GM23338 (cell line): ENCODE results near the gene LEKR1. TPM values are rescaled to one million over a fixed set of nuclear protein-coding genes. Genes with fewer than 3 reads are reported as not detected.

ENCODE experiments used
- ATAC-seq: fragments of 200-7000 bp; cut with Tn5 transposase; 3 replicates; pipeline ENCODE4 v1.9.1; 2020
- DNase-seq: peaks from one replicate; pipeline ENCODE4 v3.0.0-alpha.2; 2015; ENCODE audit warnings: low spot score
- H2AFZ ChIP-seq: fragments of 200-600 bp; sonication (generic); 2 replicates; pipeline ENCODE4 v1.8.0; 2016; ENCODE audit warnings: antibody characterized with exemption, mild to moderate bottlenecking, moderate library complexity
- H3F3A ChIP-seq: fragments of 200-600 bp; sonication (generic); replicated peaks from 2 replicates; pipeline ENCODE4 v1.8.0; 2017; ENCODE audit warnings: antibody characterized with exemption, mixed run types, low read depth
- H3K27ac ChIP-seq: fragments of 200-600 bp; sonication (generic); 2 replicates; pipeline ENCODE4 v1.6.1; 2016; ENCODE audit warnings: low read depth
- H3K27me3 ChIP-seq: fragments of 200-600 bp; sonication (generic); 2 replicates; pipeline ENCODE4 v1.8.0; 2016; ENCODE audit warnings: mild to moderate bottlenecking, mixed run types, moderate library complexity; ENCODE audit not compliant: insufficient read depth
- H3K36me3 ChIP-seq: fragments of 200-600 bp; sonication (generic); 2 replicates; pipeline ENCODE4 v1.8.0; 2016; ENCODE audit warnings: mild to moderate bottlenecking; ENCODE audit not compliant: insufficient read depth
- H3K4me1 ChIP-seq: fragments of 200-600 bp; sonication (generic); 2 replicates; pipeline ENCODE4 v1.8.0; 2016; ENCODE audit warnings: mild to moderate bottlenecking, moderate library complexity; ENCODE audit not compliant: insufficient read depth
- H3K4me2 ChIP-seq: fragments of 200-600 bp; sonication (generic); 2 replicates; pipeline ENCODE4 v1.7.1; 2017; ENCODE audit warnings: mixed run types
- H3K4me3 ChIP-seq: fragments of 200-600 bp; sonication (generic); 2 replicates; pipeline ENCODE4 v1.6.1; 2016; ENCODE audit warnings: mixed run types
- H3K79me2 ChIP-seq: fragments of 200-600 bp; sonication (generic); replicated peaks from 2 replicates; pipeline ENCODE4 v1.8.0; 2017; ENCODE audit warnings: mild to moderate bottlenecking; ENCODE audit not compliant: insufficient read depth
- H3K9me2 ChIP-seq: fragments of 200-600 bp; sonication (generic); 2 replicates; pipeline ENCODE4 v1.8.0; 2017; ENCODE audit not compliant: insufficient read depth
- H4K20me1 ChIP-seq: fragments of 200-600 bp; sonication (generic); replicated peaks from 2 replicates; pipeline ENCODE4 v1.8.0; 2017; ENCODE audit warnings: mild to moderate bottlenecking; ENCODE audit not compliant: insufficient read depth
- H3K27ac Mint-ChIP-seq: 2 replicates; pipeline ENCODE4 v1.8.0; 2020; ENCODE audit warnings: inconsistent platforms, mild to moderate bottlenecking, moderate library complexity, mixed read lengths
- H3K27me3 Mint-ChIP-seq: 3 replicates; pipeline ENCODE4 v1.8.0; 2022; ENCODE audit warnings: low read depth, mild to moderate bottlenecking, moderate library complexity, mixed read lengths, inconsistent platforms; ENCODE audit not compliant: insufficient read depth, poor library complexity
- H3K36me3 Mint-ChIP-seq: 3 replicates; pipeline ENCODE4 v1.8.0; 2021; ENCODE audit warnings: low read depth, mild to moderate bottlenecking, inconsistent platforms, moderate library complexity, mixed read lengths
- H3K4me1 Mint-ChIP-seq: 3 replicates; pipeline ENCODE4 v1.8.0; 2020; ENCODE audit warnings: mild to moderate bottlenecking, inconsistent platforms, mixed read lengths
- H3K4me3 Mint-ChIP-seq: 3 replicates; pipeline ENCODE4 v1.8.0; 2021; ENCODE audit warnings: moderate library complexity, mild to moderate bottlenecking, inconsistent platforms, mixed read lengths
- H3K9me3 Mint-ChIP-seq: 3 replicates; pipeline ENCODE4 v1.8.0; 2020; ENCODE audit warnings: moderate library complexity, mild to moderate bottlenecking, inconsistent platforms, mixed read lengths
- CREB1 ChIP-seq: fragments of 250-450 bp; sonication (Bioruptor Pico); IDR thresholded peaks from 2 replicates; pipeline ENCODE4 v1.5.0; 2020; ENCODE audit warnings: low read depth, mild to moderate bottlenecking, moderate library complexity
- EZH2 ChIP-seq: fragments of 200-600 bp; sonication (generic); IDR thresholded peaks from one replicate; pipeline ENCODE4 v1.8.0; 2017; ENCODE audit warnings: antibody characterized with exemption, mild to moderate bottlenecking, low read depth; ENCODE audit not compliant: unreplicated experiment
- NANOG ChIP-seq: IDR thresholded peaks from 2 replicates; pipeline ENCODE4 v1.6.1; 2016; ENCODE audit warnings: antibody characterized with exemption, borderline replicate concordance
- REST ChIP-seq: IDR thresholded peaks from one replicate; pipeline ENCODE4 v1.6.1; 2018; ENCODE audit warnings: antibody characterized with exemption; ENCODE audit not compliant: unreplicated experiment
- STAT1 ChIP-seq: IDR thresholded peaks from one replicate; pipeline ENCODE4 v1.6.1; 2016; ENCODE audit warnings: antibody characterized with exemption; ENCODE audit not compliant: unreplicated experiment
- ZNF114 ChIP-seq: fragments of 250-450 bp; sonication (Bioruptor Pico); IDR thresholded peaks from 2 replicates; pipeline ENCODE4 v1.5.0; 2020; ENCODE audit warnings: mild to moderate bottlenecking, moderate library complexity
- ZNF331 ChIP-seq: fragments of 250-450 bp; sonication (Bioruptor Pico); IDR thresholded peaks from 2 replicates; pipeline ENCODE4 v1.5.0; 2020; ENCODE audit warnings: low read depth, mild to moderate bottlenecking, moderate library complexity
- ZNF462 ChIP-seq: fragments of 250-450 bp; sonication (Bioruptor Pico); IDR thresholded peaks from 2 replicates; pipeline ENCODE4 v1.5.0; 2020; ENCODE audit warnings: mild to moderate bottlenecking, moderate library complexity
- polyA plus RNA-seq: library from polyadenylated mRNA; unstranded; fragments of >200 nt; fragmentation: Nextera tagmentation; extraction: Ambion mirVana; gene quantifications from 2 replicates; pipeline ENCODE4 v1.2.1, GENCODE V29; 2016
- total RNA-seq: library from RNA; depleted of rRNA; stranded (reverse); fragments of >200 nt; shearing (Covaris generic); gene quantifications from 2 replicates; pipeline ENCODE4 v1.2.3, GENCODE V29; 2014

LEKR1 gene
- total and polyA plus RNA-seq, 2 experiments from 2014 or later = not detected

GRCh38 chr3:157026091-157026490, 199.9 kb downstream of the LEKR1 start (continued):
- TF ChIP-seq REST (no peak), ZNF114 (no peak)

GRCh38 chr3:157027861-157028745, 201.9 kb downstream of the LEKR1 start:
- H4K20me1 ChIP-seq = no peaks in the 10 kb centered on the region
- H3K27ac ChIP-seq = no peak overlapping the region
- H3K4me3 ChIP-seq = no peak overlapping the region
- no peak overlapping the region for H3K27ac Mint-ChIP-seq
- no peaks in the 10 kb centered on the region for H3F3A ChIP-seq
- H3K9me2 ChIP-seq = no peaks in the 10 kb centered on the region; the same call in 1 of the 2 replicates
- H3K4me3 Mint-ChIP-seq = no peak overlapping the region
- H3K4me2 ChIP-seq = no peak overlapping the region
- H3K4me1 Mint-ChIP-seq = no peaks in the 10 kb centered on the region; the same call in 2 of the 3 replicates
- H3K36me3 Mint-ChIP-seq = no peaks in the 10 kb centered on the region
- no peaks in the 10 kb centered on the region for H3K27me3 ChIP-seq
- DNase-seq = peak; percentile 16
- no peak for ATAC-seq
- no peaks in the 10 kb centered on the region for H3K36me3 ChIP-seq
- no peaks in the 10 kb centered on the region for H3K9me3 Mint-ChIP-seq
- no peak overlapping the region for H2AFZ ChIP-seq
- H3K4me1 ChIP-seq = no peaks in the 10 kb centered on the region
- TF ChIP-seq ZNF331 (CRISPR knock-in tag) (no peak), NANOG (no peak), EZH2 (no peak), STAT1 (no peak)
- no peaks in the 10 kb centered on the region for H3K27me3 Mint-ChIP-seq
- no peaks in the 10 kb centered on the region for H3K79me2 ChIP-seq

GRCh38 chr3:157029365-157029790, 203.2 kb downstream of the LEKR1 start:
- H3K4me3 Mint-ChIP-seq = no peak overlapping the region
- DNase-seq (no peak), ATAC-seq (no peak)
- Histone ChIP-seq H3K27me3 (no peaks in the 10 kb centered on the region), H3K4me3 (no peak overlapping the region), H3K27ac (no peak overlapping the region), H3K4me1 (no peaks in the 10 kb centered on the region), H3F3A (no peaks in the 10 kb centered on the region), H3K36me3 (no peaks in the 10 kb centered on the region), H3K4me2 (no peak overlapping the region), H3K9me2 (no peaks in the 10 kb centered on the region; the same call in 1 of the 2 replicates), H3K79me2 (no peaks in the 10 kb centered on the region), H2AFZ (no peak overlapping the region; the same call in 1 of the 2 replicates), H4K20me1 (no peaks in the 10 kb centered on the region)
- H3K4me1 Mint-ChIP-seq = no peaks in the 10 kb centered on the region; the same call in 2 of the 3 replicates
- TF ChIP-seq ZNF462 (CRISPR knock-in tag) (no peak), ZNF114 (no peak), CREB1 (CRISPR knock-in tag) (no peak), ZNF331 (CRISPR knock-in tag) (no peak), STAT1 (no peak)
- H3K27ac Mint-ChIP-seq = no peak overlapping the region
- H3K9me3 Mint-ChIP-seq = no peaks in the 10 kb centered on the region
- no peaks in the 10 kb centered on the region for H3K27me3 Mint-ChIP-seq
- H3K36me3 Mint-ChIP-seq = no peaks in the 10 kb centered on the region
